ENCODE results near the gene INTS3. TPM values are rescaled to one million over a fixed set of nuclear protein-coding genes. Genes with fewer than 3 reads are reported as not detected.

Gene INTS3
- total and polyA plus RNA-seq, 3 experiments from 2014 or later, result 11.9 to 61.1 (median 58.2) TPM

DNA sequence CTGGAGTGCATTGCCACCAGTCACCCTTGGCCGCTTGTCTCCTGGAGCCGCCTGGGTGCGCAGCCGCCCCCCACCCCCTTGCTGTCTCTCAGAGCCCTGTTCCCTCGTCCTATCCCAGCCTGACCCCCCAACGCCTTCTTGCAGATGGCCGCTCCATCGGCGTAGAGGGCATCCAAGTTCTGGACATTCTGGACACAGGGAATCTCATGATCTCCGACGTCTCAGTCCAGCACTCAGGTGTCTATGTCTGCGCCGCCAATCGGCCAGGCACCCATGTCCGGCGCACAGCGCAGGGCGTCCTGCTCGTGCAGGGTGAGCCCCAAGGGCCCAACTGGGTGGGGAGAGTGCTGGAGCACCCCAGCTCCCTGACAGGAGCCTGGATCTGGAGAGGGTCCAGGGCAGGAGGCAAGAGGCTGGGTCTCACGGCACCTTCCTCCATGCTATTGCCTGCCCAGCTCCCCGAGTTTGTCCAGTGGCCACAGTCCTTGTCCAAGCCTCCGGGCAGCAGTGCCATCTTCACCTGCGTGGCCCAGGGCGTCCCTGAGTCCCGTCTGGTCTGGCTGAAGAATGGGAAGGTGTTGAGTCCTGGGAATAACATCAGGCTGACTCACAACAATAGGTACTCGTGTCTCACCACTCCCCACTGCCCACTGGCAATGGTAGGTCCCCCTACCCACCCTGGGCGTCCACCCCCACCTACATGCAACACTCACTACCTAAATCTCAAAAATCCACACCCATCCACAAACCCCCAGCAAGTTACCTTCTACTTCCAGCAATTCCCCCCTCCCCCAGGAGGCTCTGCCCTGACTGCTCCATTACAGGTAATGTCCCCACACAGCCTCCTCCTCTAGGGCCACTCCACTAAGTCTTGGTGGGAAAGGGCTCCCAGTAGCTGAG lies 72.0 kb downstream of the INTS3 start:
- Mint-ChIP-seq H3K4me1 (peaks cover 28 to 49% (median 34%) of the 10 kb centered on the region in 3 donors), H3K27me3 (no peaks in the 10 kb centered on the region), H3K27ac (peak overlapping the region in 1 of 8 donors; percentile 47), H3K4me3 (no peak overlapping the region), H3K9me3 (no peaks in the 10 kb centered on the region), H3K36me3 (peaks cover 0 to 6% (median 5%) of the 10 kb centered on the region in 3 donors)
- no peaks in the 10 kb centered on the region for H3K36me3 ChIP-seq (ENCODE audit: insufficient read depth, low read length)
- H3K4me1 ChIP-seq (ENCODE audit: insufficient read depth, low read length), result peaks cover 21% of the 10 kb centered on the region
- H3K9me3 ChIP-seq (ENCODE audit: low read length), result no peaks in the 10 kb centered on the region
- ChIA-PET POLR2A (no interaction called here), CTCF (interaction anchor here (4.6 to 5.7 kb wide), 2 partner anchors 186 to 188 kb away, joined by 35 to 94 read pairs; partner anchors contain the start of genes RAB13 and RPS27)
- H3K4me3 ChIP-seq (ENCODE audit: low read length), result no peak overlapping the region
- H3K27me3 ChIP-seq (ENCODE audit: insufficient read depth, low read length, poor library complexity, severe bottlenecking), result no peaks in the 10 kb centered on the region
- no peak overlapping the region for H3K27ac ChIP-seq (ENCODE audit: low read depth, low read length)
- DNase-seq, result no peak

DNA sequence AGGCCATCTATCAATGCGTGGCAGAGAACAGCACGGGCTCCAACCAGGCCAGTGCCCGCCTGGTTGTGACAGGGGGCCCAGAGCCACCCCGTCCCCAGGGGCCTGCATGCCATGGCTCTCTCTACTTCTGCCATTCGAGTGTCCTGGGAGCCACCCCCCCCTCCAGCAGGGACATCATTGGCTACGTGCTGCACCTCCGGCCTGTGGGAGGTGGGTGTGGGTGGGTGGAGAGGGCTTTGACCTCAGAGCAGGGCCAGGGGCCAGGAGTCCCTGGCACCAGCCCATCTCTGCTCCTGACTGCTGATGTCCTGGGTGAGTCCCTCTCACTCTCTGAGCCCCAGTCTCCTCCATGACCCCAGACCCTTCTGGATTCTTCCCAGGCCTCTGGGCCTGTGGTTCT lies 72.7 kb downstream of the INTS3 start:
- Histone ChIP-seq H3K27me3 (ENCODE audit: insufficient read depth, low read length, poor library complexity, severe bottlenecking) (no peaks in the 10 kb centered on the region), H3K9me3 (ENCODE audit: low read length) (no peaks in the 10 kb centered on the region), H3K4me3 (ENCODE audit: low read length) (no peak overlapping the region), H3K4me1 (ENCODE audit: insufficient read depth, low read length) (peaks cover 27% of the 10 kb centered on the region), H3K36me3 (ENCODE audit: insufficient read depth, low read length) (no peaks in the 10 kb centered on the region), H3K27ac (ENCODE audit: low read depth, low read length) (no peak overlapping the region)
- peaks cover 34 to 55% (median 39%) of the 10 kb centered on the region in 3 donors for H3K4me1 Mint-ChIP-seq
- no peak overlapping the region for H3K4me3 Mint-ChIP-seq
- CTCF ChIA-PET, result interaction anchor here (5.7 kb wide), 1 partner anchor 185 kb away, joined by 35 read pairs; the partner anchor contains the start of gene RAB13
- DNase-seq, result no peak
- H3K27ac Mint-ChIP-seq, result peak overlapping the region in 2 of 8 donors; percentile 45 to 70
- H3K36me3 Mint-ChIP-seq, result peaks cover 0 to 7% (median 5%) of the 10 kb centered on the region in 3 donors
- H3K27me3 Mint-ChIP-seq, result no peaks in the 10 kb centered on the region
- POLR2A ChIA-PET, result no interaction called here
- H3K9me3 Mint-ChIP-seq, result no peaks in the 10 kb centered on the region

DNA sequence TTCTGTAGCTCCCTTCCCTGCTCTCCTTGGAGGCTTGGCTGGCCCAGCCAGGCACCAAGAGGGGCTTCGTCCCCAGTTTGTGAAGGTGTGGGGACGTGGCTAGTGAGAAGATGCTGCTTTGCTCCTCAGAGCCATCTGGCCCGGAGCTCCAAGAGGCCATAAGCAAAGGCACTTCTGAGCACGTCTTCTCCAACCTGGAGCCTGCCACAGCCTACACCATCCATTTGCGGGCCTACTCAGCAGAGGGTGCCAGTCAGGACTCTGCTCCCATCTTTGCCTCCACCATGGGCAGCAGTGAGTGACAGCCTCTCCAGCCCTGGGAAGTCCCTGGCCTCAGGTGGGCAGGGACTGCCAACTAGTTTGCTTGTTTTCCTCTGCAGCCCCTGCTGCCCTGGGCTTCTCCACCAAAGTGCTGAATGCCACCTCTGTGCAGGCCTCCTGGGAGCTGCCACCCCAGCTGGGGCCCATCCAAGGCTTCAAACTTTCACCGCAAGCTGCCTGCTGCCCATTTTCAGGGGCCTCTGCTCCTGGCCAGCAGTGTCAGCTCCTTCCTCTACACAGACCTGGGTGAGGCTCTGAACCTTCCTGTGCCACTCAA lies 73.3 kb downstream of the INTS3 start:
- Mint-ChIP-seq H3K27me3 (no peaks in the 10 kb centered on the region), H3K36me3 (peaks cover 0 to 8% (median 5%) of the 10 kb centered on the region in 3 donors), H3K27ac (peak overlapping the region in 3 of 8 donors; percentile 9 to 74 (median 45)), H3K9me3 (no peaks in the 10 kb centered on the region), H3K4me1 (peaks cover 40 to 55% (median 44%) of the 10 kb centered on the region in 3 donors), H3K4me3 (no peak overlapping the region)
- Histone ChIP-seq H3K36me3 (ENCODE audit: insufficient read depth, low read length) (no peaks in the 10 kb centered on the region), H3K4me3 (ENCODE audit: low read length) (no peak overlapping the region), H3K27me3 (ENCODE audit: insufficient read depth, low read length, poor library complexity, severe bottlenecking) (no peaks in the 10 kb centered on the region), H3K4me1 (ENCODE audit: insufficient read depth, low read length) (peaks cover 31% of the 10 kb centered on the region), H3K27ac (ENCODE audit: low read depth, low read length) (no peak overlapping the region), H3K9me3 (ENCODE audit: low read length) (no peaks in the 10 kb centered on the region)
- ChIA-PET POLR2A (interaction anchor here (0.5 to 1.0 kb wide), 2 partner anchors 91 to 185 kb away, joined by 3 read pairs; partner anchors contain the start of gene RAB13), CTCF (interaction anchor here (5.7 kb wide), 1 partner anchor 185 kb away, joined by 35 read pairs; the partner anchor contains the start of gene RAB13)
- DNase-seq, result no peak

DNA sequence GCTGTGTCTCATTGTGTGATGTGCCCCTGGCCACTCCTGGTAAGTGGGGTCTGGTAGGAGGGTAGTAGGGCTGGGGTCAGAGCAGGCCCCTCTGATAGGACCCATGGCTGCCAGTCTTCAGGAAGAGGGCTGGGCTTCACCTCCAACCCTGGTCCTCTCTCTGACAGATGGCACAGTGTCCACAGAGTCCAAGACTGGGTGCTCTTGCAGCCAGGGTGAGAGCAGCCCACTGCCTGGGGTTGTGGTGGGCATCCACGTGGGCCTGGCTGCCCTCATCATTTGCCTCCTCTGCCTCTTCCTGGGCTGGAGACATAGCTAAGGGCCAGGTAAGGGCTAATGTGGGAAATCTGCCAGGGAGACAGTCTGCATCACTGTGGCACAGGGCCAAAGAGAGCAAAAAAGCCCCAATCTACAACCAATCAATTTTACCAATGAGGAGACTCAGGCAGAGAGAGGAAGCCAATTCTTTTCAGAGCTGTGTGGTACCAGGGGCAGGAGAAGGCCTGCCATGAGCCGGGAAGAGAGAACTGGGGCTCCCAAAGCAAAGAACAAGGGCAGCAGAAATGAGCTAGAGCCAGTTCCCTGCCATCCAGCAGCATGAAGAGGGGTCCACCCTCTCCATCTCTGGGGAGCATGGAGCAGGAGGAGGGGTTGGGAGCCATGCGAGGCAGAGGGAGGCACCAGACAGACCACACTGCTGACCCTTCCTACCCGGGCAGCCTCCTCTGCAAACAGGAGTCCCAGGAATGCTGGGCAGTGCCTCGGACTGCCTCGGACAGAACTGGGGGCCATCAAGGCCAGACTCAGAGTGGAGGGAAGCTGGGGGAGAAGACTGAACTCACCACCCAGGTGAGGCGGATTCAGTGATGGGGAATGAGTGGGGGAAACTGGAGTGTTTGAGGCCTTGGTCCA lies 74.2 kb downstream of the INTS3 start:
- no peak overlapping the region for H3K4me3 ChIP-seq (ENCODE audit: low read length)
- Mint-ChIP-seq H3K4me1 (peaks cover 41 to 55% (median 43%) of the 10 kb centered on the region in 3 donors), H3K4me3 (no peak overlapping the region), H3K9me3 (no peaks in the 10 kb centered on the region), H3K27me3 (no peaks in the 10 kb centered on the region), H3K27ac (peak overlapping the region in 7 of 8 donors; percentile 51 to 96 (median 80)), H3K36me3 (peaks cover 0 to 14% (median 5%) of the 10 kb centered on the region in 3 donors)
- POLR2A ChIA-PET, result interaction anchor here (0.5 to 1.0 kb wide), 2 partner anchors 90 kb away, joined by 3 to 8 read pairs; no protein-coding TSS in a partner anchor
- no peak overlapping the region for H3K27ac ChIP-seq (ENCODE audit: low read depth, low read length)
- no peaks in the 10 kb centered on the region for H3K27me3 ChIP-seq (ENCODE audit: insufficient read depth, low read length, poor library complexity, severe bottlenecking)
- H3K36me3 ChIP-seq (ENCODE audit: insufficient read depth, low read length), result no peaks in the 10 kb centered on the region
- no peaks in the 10 kb centered on the region for H3K9me3 ChIP-seq (ENCODE audit: low read length)
- CTCF ChIA-PET, result interaction anchor here (0.8 to 5.7 kb wide), 3 partner anchors 145 to 184 kb away, joined by 4 to 35 read pairs (median 9); partner anchors contain the start of genes CREB3L4, DENND4B and RAB13
- peaks cover 23% of the 10 kb centered on the region for H3K4me1 ChIP-seq (ENCODE audit: insufficient read depth, low read length)
- no peak for DNase-seq

DNA sequence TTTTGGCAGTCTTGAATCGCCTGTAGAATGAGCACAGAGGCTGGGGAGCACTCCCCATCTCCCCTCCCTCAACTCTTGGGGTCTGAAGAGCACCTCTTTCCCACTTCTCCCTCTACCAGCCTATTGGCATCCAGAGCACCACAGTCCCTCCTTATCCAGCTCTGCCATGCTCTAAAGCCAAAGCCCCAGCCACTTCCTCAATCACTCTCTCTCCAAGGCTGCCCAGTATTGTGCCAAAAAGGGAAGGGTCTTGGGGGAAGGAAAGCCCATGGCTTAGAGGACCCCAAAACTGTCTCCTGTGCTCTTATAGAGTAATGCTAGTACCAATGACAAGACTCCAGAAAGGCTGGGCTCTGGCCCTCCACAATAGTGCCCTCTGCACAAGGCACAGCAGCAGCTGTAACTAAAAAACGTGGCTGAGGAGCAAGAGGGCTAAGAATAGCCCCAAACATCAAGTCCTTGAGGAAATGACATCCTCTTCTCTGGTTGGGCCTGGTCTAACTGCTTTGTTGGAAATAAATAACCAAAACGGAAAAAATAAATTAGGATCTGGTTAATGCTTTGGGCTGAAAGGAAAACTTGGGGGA lies 75.7 kb downstream of the INTS3 start:
- Histone ChIP-seq H3K36me3 (ENCODE audit: insufficient read depth, low read length) (no peaks in the 10 kb centered on the region), H3K9me3 (ENCODE audit: low read length) (no peaks in the 10 kb centered on the region), H3K27me3 (ENCODE audit: insufficient read depth, low read length, poor library complexity, severe bottlenecking) (no peaks in the 10 kb centered on the region), H3K4me1 (ENCODE audit: insufficient read depth, low read length) (peaks cover 22% of the 10 kb centered on the region), H3K4me3 (ENCODE audit: low read length) (no peak overlapping the region), H3K27ac (ENCODE audit: low read depth, low read length) (no peak overlapping the region)
- H3K27me3 Mint-ChIP-seq, result no peaks in the 10 kb centered on the region
- H3K4me3 Mint-ChIP-seq, result no peak overlapping the region
- DNase-seq, result no peak
- H3K36me3 Mint-ChIP-seq, result peaks cover 0 to 26% (median 5%) of the 10 kb centered on the region in 3 donors
- H3K27ac Mint-ChIP-seq, result peak overlapping the region; percentile 75 to 96 (median 84)
- no peaks in the 10 kb centered on the region for H3K9me3 Mint-ChIP-seq
- H3K4me1 Mint-ChIP-seq, result peaks cover 40 to 50% (median 41%) of the 10 kb centered on the region in 3 donors
- CTCF ChIA-PET, result interaction anchor here (0.9 to 5.7 kb wide), 4 partner anchors 14 to 182 kb away, joined by 4 to 35 read pairs (median 8); partner anchors contain the start of genes DENND4B and RAB13
- POLR2A ChIA-PET, result interaction anchor here (1.0 to 2.1 kb wide), 4 partner anchors 120 to 187 kb away, joined by 3 to 11 read pairs (median 6); partner anchors contain the start of genes CREB3L4, DENND4B and RPS27

DNA sequence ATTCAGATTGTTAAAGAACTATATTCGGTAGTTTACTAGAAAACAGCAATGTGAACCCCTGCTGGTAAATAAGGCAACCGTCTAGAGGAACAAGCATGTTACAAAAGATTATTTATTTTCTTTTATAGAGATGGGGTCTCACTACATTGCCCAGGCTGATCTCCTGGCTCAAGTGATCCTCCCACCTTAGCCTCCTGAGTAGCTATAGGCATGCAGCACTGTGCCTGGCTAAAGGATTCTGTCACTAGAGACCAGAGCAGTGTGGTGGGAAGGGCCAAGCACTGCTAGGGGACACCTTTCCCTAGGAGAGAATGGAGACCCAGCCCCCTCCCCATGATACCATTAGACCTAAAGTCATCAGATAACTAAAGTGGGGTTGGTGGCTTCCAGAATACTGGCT lies 76.3 kb downstream of the INTS3 start:
- ChIA-PET POLR2A (interaction anchor here (1.0 to 2.1 kb wide), 5 partner anchors 120 to 186 kb away, joined by 4 to 11 read pairs (median 5); partner anchors contain the start of genes CREB3L4, DENND4B and JTB), CTCF (interaction anchor here (0.6 to 5.7 kb wide), 4 partner anchors 142 to 225 kb away, joined by 3 to 35 read pairs (median 5); partner anchors contain the start of genes DENND4B and RAB13)
- Histone ChIP-seq H3K27ac (ENCODE audit: low read depth, low read length) (peak overlapping the region; percentile 5), H3K4me1 (ENCODE audit: insufficient read depth, low read length) (peaks cover 22% of the 10 kb centered on the region), H3K27me3 (ENCODE audit: insufficient read depth, low read length, poor library complexity, severe bottlenecking) (no peaks in the 10 kb centered on the region), H3K4me3 (ENCODE audit: low read length) (no peak overlapping the region), H3K9me3 (ENCODE audit: low read length) (no peaks in the 10 kb centered on the region), H3K36me3 (ENCODE audit: insufficient read depth, low read length) (peaks cover 1% of the 10 kb centered on the region)
- DNase-seq, result no peak
- no peaks in the 10 kb centered on the region for H3K27me3 Mint-ChIP-seq
- H3K9me3 Mint-ChIP-seq, result no peaks in the 10 kb centered on the region
- H3K4me3 Mint-ChIP-seq, result peak overlapping the region in 3 of 7 donors; percentile 11 to 23 (median 22)
- peaks cover 0 to 32% (median 5%) of the 10 kb centered on the region in 3 donors for H3K36me3 Mint-ChIP-seq
- H3K27ac Mint-ChIP-seq, result peak overlapping the region; percentile 83 to 96 (median 88)
- peaks cover 40 to 50% (median 41%) of the 10 kb centered on the region in 3 donors for H3K4me1 Mint-ChIP-seq
